ENCODE results near the gene PTCH1. TPM values are rescaled to one million over a fixed set of nuclear protein-coding genes. Genes with fewer than 3 reads are reported as not detected.

The PTCH1 gene
- total RNA-seq, 1 experiment from 2014 or later = 6.6 TPM

GRCh38 chr9:95529910-95530309 lies 13.1 kb upstream of the PTCH1 start:
- H3K27ac ChIP-seq (ENCODE audit: low read length) = no peak overlapping the region
- TF ChIP-seq SIN3A (IDR thresholded peaks at IDR 0.05; ENCODE audit: borderline replicate concordance, insufficient read depth, low read depth, low read length) (no peak), CTCF (IDR thresholded peaks at IDR 0.05) (no peak), TCF7L2 (IDR thresholded peaks at IDR 0.05; ENCODE audit: low read depth, low read length) (no peak), POLR2AphosphoS5 (IDR thresholded peaks at IDR 0.05; ENCODE audit: low read depth, low read length) (no peak)
- TF ChIP-seq, protein P1, sequence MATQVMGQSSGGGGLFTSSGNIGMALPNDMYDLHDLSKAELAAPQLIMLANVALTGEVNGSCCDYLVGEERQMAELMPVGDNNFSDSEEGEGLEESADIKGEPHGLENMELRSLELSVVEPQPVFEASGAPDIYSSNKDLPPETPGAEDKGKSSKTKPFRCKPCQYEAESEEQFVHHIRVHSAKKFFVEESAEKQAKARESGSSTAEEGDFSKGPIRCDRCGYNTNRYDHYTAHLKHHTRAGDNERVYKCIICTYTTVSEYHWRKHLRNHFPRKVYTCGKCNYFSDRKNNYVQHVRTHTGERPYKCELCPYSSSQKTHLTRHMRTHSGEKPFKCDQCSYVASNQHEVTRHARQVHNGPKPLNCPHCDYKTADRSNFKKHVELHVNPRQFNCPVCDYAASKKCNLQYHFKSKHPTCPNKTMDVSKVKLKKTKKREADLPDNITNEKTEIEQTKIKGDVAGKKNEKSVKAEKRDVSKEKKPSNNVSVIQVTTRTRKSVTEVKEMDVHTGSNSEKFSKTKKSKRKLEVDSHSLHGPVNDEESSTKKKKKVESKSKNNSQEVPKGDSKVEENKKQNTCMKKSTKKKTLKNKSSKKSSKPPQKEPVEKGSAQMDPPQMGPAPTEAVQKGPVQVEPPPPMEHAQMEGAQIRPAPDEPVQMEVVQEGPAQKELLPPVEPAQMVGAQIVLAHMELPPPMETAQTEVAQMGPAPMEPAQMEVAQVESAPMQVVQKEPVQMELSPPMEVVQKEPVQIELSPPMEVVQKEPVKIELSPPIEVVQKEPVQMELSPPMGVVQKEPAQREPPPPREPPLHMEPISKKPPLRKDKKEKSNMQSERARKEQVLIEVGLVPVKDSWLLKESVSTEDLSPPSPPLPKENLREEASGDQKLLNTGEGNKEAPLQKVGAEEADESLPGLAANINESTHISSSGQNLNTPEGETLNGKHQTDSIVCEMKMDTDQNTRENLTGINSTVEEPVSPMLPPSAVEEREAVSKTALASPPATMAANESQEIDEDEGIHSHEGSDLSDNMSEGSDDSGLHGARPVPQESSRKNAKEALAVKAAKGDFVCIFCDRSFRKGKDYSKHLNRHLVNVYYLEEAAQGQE (IDR thresholded peaks at IDR 0.05; ENCODE audit: insufficient read depth in 1 of 2, low read depth in 2 of 2, low read length in 1 of 2) = no peak
- ChIA-PET POLR2A (no interaction called here), CTCF (no interaction called here)
- H3K9me3 ChIP-seq (ENCODE audit: control insufficient read depth, insufficient read depth, low read depth, low read length) = no peaks in the 10 kb centered on the region
- intact Hi-C loops (cut with micrococcal nuclease; ENCODE audit: unreplicated experiment) (no loop called here), in situ Hi-C loops (cut with HindIII; ENCODE audit: low pct_unique_long_range_greater_than_20kb, low sequenced_read_pairs) (no loop called here)
- ATAC-seq = no peak
- H3K27me3 ChIP-seq (ENCODE audit: control insufficient read depth, insufficient read depth, low read length) = peaks cover 7% of the 10 kb centered on the region; the same call in 1 of the 2 replicates
- BruUV-seq (replicated peaks) = no TSS peak
- H3K4me3 ChIP-seq (ENCODE audit: low read depth in 2 of 2, low read length in 2 of 2) = no peak overlapping the region
- H3K36me3 ChIP-seq (ENCODE audit: control insufficient read depth, insufficient read depth, low read length) = no peaks in the 10 kb centered on the region
- H3K4me1 ChIP-seq (ENCODE audit: control insufficient read depth, insufficient read depth, low read length) = no peaks in the 10 kb centered on the region
- no peak for DNase-seq (ENCODE audit: low read depth, low spot score)

DNA sequence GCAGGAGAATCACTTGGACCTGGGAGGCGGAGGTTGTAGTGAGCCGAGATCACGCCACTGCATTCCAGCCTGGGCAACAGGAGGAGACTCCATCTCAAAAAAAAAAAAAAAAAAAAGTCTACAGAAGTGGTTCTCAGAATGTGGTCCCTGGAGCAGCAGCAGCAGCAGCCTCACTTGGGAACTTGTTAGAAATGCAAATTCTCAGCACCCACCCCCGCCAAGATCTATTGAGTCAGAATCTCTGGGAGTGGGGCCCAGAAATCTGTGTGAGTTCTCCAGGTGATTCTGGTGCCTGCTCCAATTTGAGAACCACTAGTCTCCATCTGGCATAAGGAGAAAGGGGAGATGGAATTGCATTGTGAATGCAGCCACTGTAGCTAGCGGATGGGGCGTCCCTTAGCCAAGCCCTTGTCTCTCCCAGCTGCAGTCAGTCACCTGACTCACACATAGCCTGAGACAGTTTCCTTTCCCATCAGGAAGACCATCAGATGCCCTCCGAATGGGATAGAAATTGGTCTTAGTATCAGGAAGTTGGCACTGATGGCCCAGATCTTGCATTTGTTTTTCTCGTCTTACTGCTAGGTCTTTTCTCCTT lies 12.2 kb upstream of the PTCH1 start:
- Histone ChIP-seq H3K27me3 (ENCODE audit: control insufficient read depth, insufficient read depth, low read length) (peaks cover 7% of the 10 kb centered on the region; the same call in 1 of the 2 replicates), H3K36me3 (ENCODE audit: control insufficient read depth, insufficient read depth, low read length) (no peaks in the 10 kb centered on the region), H3K4me1 (ENCODE audit: control insufficient read depth, insufficient read depth, low read length) (no peaks in the 10 kb centered on the region), H3K4me3 (ENCODE audit: low read depth in 2 of 2, low read length in 2 of 2) (no peak overlapping the region), H3K9me3 (ENCODE audit: control insufficient read depth, insufficient read depth, low read depth, low read length) (no peaks in the 10 kb centered on the region), H3K27ac (ENCODE audit: low read length) (no peak overlapping the region)
- intact Hi-C loops (cut with micrococcal nuclease; ENCODE audit: unreplicated experiment) (no loop called here), in situ Hi-C loops (cut with HindIII; ENCODE audit: low pct_unique_long_range_greater_than_20kb, low sequenced_read_pairs) (no loop called here)
- DNase-seq (ENCODE audit: low read depth, low spot score) (no peak), ATAC-seq (no peak)
- ChIA-PET POLR2A (no interaction called here), CTCF (no interaction called here)
- no peak for TF ChIP-seq TCF7L2 (IDR thresholded peaks at IDR 0.05; ENCODE audit: low read depth, low read length)
- TF ChIP-seq SIN3A (IDR thresholded peaks at IDR 0.05; ENCODE audit: borderline replicate concordance, insufficient read depth, low read depth, low read length) = no peak
- TF ChIP-seq, protein P1 (IDR thresholded peaks at IDR 0.05; ENCODE audit: insufficient read depth in 1 of 2, low read depth in 2 of 2, low read length in 1 of 2) = no peak
- no TSS peak for BruUV-seq (replicated peaks)

All from Panc1 (cell line).